H1 (cell line): Measurements from ENCODE around the gene SLCO6A1. TPM values are rescaled to one million over a fixed set of nuclear protein-coding genes. Genes with fewer than 3 reads are reported as not detected.

Experiments used
- CTCF ChIA-PET: fragments of 300-600 bp; sonication (Branson Sonifier 250); formaldehyde crosslinking; loops from one replicate; lab custom pipeline; 2021; ENCODE audit not compliant: partially characterized antibody; lab: Charles Lee
- POLR2A ChIA-PET: fragments of 300-600 bp; sonication (Branson Sonifier 250); formaldehyde crosslinking; loops from one replicate; lab custom pipeline; 2021; ENCODE audit warnings: inconsistent platforms; ENCODE audit not compliant: partially characterized antibody; lab: Charles Lee
- DNase-seq, 2 experiments: peaks; one replicate each; pipeline versions ENCODE4 v3.0.0 to v3.0.0-alpha.2; 2010 to 2022; ENCODE audit warnings: low spot score in 2 of 2, low read depth in 1 of 2, mixed read lengths in 1 of 2
- FAIRE-seq: peaks from 2 replicates; lab custom pipeline; 2011; peaks lifted over from hg19 to GRCh38; lab: Jason Lieb, UNC
- H2AFZ ChIP-seq: 2 replicates; pipeline ENCODE4 v1.8.1; 2012; ENCODE audit warnings: low read length, inconsistent platforms
- H2AK5ac ChIP-seq: 2 replicates; pipeline ENCODE4 v1.6.1; 2013; ENCODE audit warnings: low read depth, low read length
- H2BK120ac ChIP-seq: replicated peaks from 2 replicates; pipeline ENCODE3; 2013; ENCODE audit warnings: low read depth, low read length, inconsistent platforms
- H2BK12ac ChIP-seq: 2 replicates; pipeline ENCODE4 v1.6.1; 2013; ENCODE audit warnings: low read depth, low read length
- H2BK15ac ChIP-seq: 2 replicates; pipeline ENCODE4 v1.6.1; 2013; ENCODE audit warnings: low read length
- H2BK20ac ChIP-seq: 2 replicates; pipeline ENCODE4 v1.6.1; 2013; ENCODE audit warnings: low read length
- H2BK5ac ChIP-seq: 2 replicates; pipeline ENCODE4 v1.6.1; 2013; ENCODE audit warnings: low read depth, low read length
- H3K14ac ChIP-seq: 2 replicates; pipeline ENCODE4 v1.6.1; 2013; ENCODE audit warnings: inconsistent platforms; ENCODE audit not compliant: insufficient read length
- H3K18ac ChIP-seq: 2 replicates; pipeline ENCODE4 v1.6.1; 2013; ENCODE audit warnings: low read length; ENCODE audit errors: extremely low read depth
- H3K23ac ChIP-seq: 2 replicates; pipeline ENCODE4 v1.6.1; 2013; ENCODE audit warnings: inconsistent platforms; ENCODE audit not compliant: insufficient read length
- H3K23me2 ChIP-seq: 2 replicates; pipeline ENCODE4 v1.6.1; 2013; ENCODE audit warnings: low read depth, low read length
- H3K27ac ChIP-seq: 2 replicates; pipeline ENCODE4 v1.6.1; 2011; ENCODE audit warnings: low read depth, low read length, inconsistent platforms
- H3K27me3 ChIP-seq, 4 experiments: replicated peaks in 1 of 4; 1 replicate in 1 of 4; 2 replicates in 3 of 4; pipeline versions ENCODE4 v1.6.1 to v1.8.1; 2011 to 2013; ENCODE audit warnings: low read length in 3 of 4, mild to moderate bottlenecking in 3 of 4, inconsistent platforms in 2 of 4, mixed read lengths in 2 of 4, moderate library complexity in 1 of 4; ENCODE audit not compliant: control insufficient read depth in 3 of 4, insufficient read depth in 3 of 4; ENCODE audit errors: extremely low read depth in 1 of 4
- H3K36me3 ChIP-seq, 4 experiments: 2 replicates each; pipeline versions ENCODE4 v1.6.1 to v1.8.1; 2011 to 2013; ENCODE audit warnings: mild to moderate bottlenecking in 4 of 4, low read length in 3 of 4, moderate library complexity in 2 of 4, control low read depth in 1 of 4, inconsistent platforms in 1 of 4; ENCODE audit not compliant: insufficient read depth in 4 of 4, control insufficient read depth in 2 of 4
- H3K4ac ChIP-seq: replicated peaks from 2 replicates; pipeline ENCODE3; 2013; ENCODE audit warnings: low read length, low read depth, mixed read lengths, inconsistent platforms; ENCODE audit not compliant: insufficient read length
- H3K4me1 ChIP-seq, 4 experiments: replicated peaks in 1 of 4; 1 replicate in 1 of 4; 2 replicates in 3 of 4; pipeline versions ENCODE4 v1.6.1 to v1.8.1; 2011 to 2013; ENCODE audit warnings: low read length in 3 of 4, inconsistent platforms in 2 of 4, mixed read lengths in 1 of 4; ENCODE audit not compliant: insufficient read depth in 4 of 4, control insufficient read depth in 3 of 4
- H3K4me2 ChIP-seq, 2 experiments: 2 replicates each; pipeline versions ENCODE4 v1.6.1 to v1.8.1; 2011 to 2013; ENCODE audit warnings: low read depth in 2 of 2, low read length in 2 of 2, control low read depth in 1 of 2, inconsistent platforms in 1 of 2, mild to moderate bottlenecking in 1 of 2; ENCODE audit not compliant: insufficient read depth in 1 of 2
- H3K4me3 ChIP-seq, 4 experiments: fragments of 200-600, 300-600 bp in 1 of 4; sonication (generic), shearing (Covaris generic), sonication (Bioruptor Twin) in 1 of 4; 2 replicates each; pipeline versions ENCODE4 v1.5.1 to v1.8.1; 2011 to 2016; ENCODE audit warnings: low read length in 4 of 4, low read depth in 3 of 4, control low read depth in 2 of 4, inconsistent platforms in 2 of 4, mild to moderate bottlenecking in 2 of 4, mixed read lengths in 1 of 4, moderate library complexity in 1 of 4; ENCODE audit not compliant: insufficient read depth in 2 of 4; ENCODE audit errors: extremely low read depth in 1 of 4
- H3K56ac ChIP-seq: replicated peaks from 2 replicates; pipeline ENCODE3; 2013; ENCODE audit warnings: low read depth, mild to moderate bottlenecking, mixed read lengths, low read length, inconsistent platforms; ENCODE audit not compliant: insufficient read length
- H3K79me1 ChIP-seq: 2 replicates; pipeline ENCODE4 v1.6.1; 2013; ENCODE audit warnings: low read depth, low read length, control low read depth
- H3K79me2 ChIP-seq, 2 experiments: 2 replicates each; pipeline versions ENCODE4 v1.6.1 to v1.8.1; 2012 to 2013; ENCODE audit warnings: low read length in 2 of 2, mild to moderate bottlenecking in 2 of 2, inconsistent platforms in 1 of 2; ENCODE audit not compliant: insufficient read depth in 2 of 2, control insufficient read depth in 1 of 2
- H3K9ac ChIP-seq, 4 experiments: replicated peaks in 1 of 4; 1 replicate in 1 of 4; 2 replicates in 3 of 4; pipeline versions ENCODE4 v1.6.1 to v1.8.1; 2011 to 2013; ENCODE audit warnings: low read depth in 3 of 4, low read length in 3 of 4, control low read depth in 2 of 4, mild to moderate bottlenecking in 2 of 4, moderate library complexity in 2 of 4, inconsistent platforms in 1 of 4; ENCODE audit errors: extremely low read depth in 1 of 4
- H3K9me3 ChIP-seq, 2 experiments: 2 replicates each; pipeline versions ENCODE4 v1.6.1 to v1.8.1; 2012 to 2013; ENCODE audit warnings: mild to moderate bottlenecking in 2 of 2, moderate library complexity in 2 of 2, control low read depth in 1 of 2, inconsistent platforms in 1 of 2, low read depth in 1 of 2, low read length in 1 of 2, mixed read lengths in 1 of 2; ENCODE audit not compliant: insufficient read depth in 2 of 2
- H4K20me1 ChIP-seq, 2 experiments: replicated peaks in 1 of 2; 2 replicates each; pipeline versions ENCODE3 to v1.8.1; 2011 to 2013; ENCODE audit warnings: inconsistent platforms in 2 of 2, low read length in 2 of 2, mild to moderate bottlenecking in 1 of 2; ENCODE audit not compliant: insufficient read depth in 2 of 2, control insufficient read depth in 1 of 2
- H4K5ac ChIP-seq: 2 replicates; pipeline ENCODE4 v1.6.1; 2013; ENCODE audit warnings: low read length, low read depth, mixed read lengths, inconsistent platforms; ENCODE audit not compliant: insufficient read length
- H4K8ac ChIP-seq: 2 replicates; pipeline ENCODE4 v1.8.0; 2013; ENCODE audit warnings: mild to moderate bottlenecking, moderate library complexity, low read length, inconsistent platforms; ENCODE audit not compliant: insufficient read depth; ENCODE audit errors: extremely low read depth
- H4K91ac ChIP-seq: replicated peaks from 2 replicates; pipeline ENCODE3; 2013; ENCODE audit warnings: low read length, mixed read lengths, inconsistent platforms; ENCODE audit not compliant: insufficient read length
- CEBPB ChIP-seq: IDR thresholded peaks from 2 replicates; pipeline ENCODE4 v1.6.1; 2012; ENCODE audit warnings: low read depth, low read length
- FOSL1 ChIP-seq: IDR thresholded peaks from 2 replicates; pipeline ENCODE4 v1.6.1; 2011; ENCODE audit warnings: mild to moderate bottlenecking, low read depth, low read length, moderate library complexity; ENCODE audit not compliant: insufficient read depth
- WGBS, 2 experiments: shearing (Covaris generic) in 1 of 2; methylation state at CpG; one replicate each; pipeline versions ENCODE4 v1.1.6 to v1.1.7; 2013 to 2015; ENCODE audit warnings: low lambda C conversion rate in 2 of 2, mixed read lengths in 2 of 2, inconsistent platforms in 1 of 2, low coverage in 1 of 2, missing lambda C conversion rate in 1 of 2; ENCODE audit not compliant: insufficient replicate concordance in 2 of 2, insufficient coverage in 1 of 2, insufficient read length in 1 of 2; ENCODE audit errors: extremely low coverage in 1 of 2, missing lambda C conversion rate in 1 of 2; 5-methylcytosine and 5-hydroxymethylcytosine counted together
- polyA plus RNA-seq, 7 experiments: library from polyadenylated mRNA; depleted of rRNA in 3 of 7; stranded (reverse) in 5 of 7; unstranded in 2 of 7; fragments of >200 nt in 5 of 7; fragments of 200-250 nt in 2 of 7; gene quantifications; 1 replicate in 5 of 7; 2 replicates in 1 of 7; 4 replicates in 1 of 7; pipeline versions ENCODE4 v1.2.1 to v1.2.3, GENCODE V29; 2011 to 2013; ENCODE audit warnings: missing spikeins in 2 of 7, mixed read lengths in 2 of 7
- total RNA-seq: library from RNA; stranded (reverse); fragmentation: NEBNext Ultra II Directional; extraction: Animal tissue kit (Norgen Biotek cat#: 25700); gene quantifications from 2 replicates; pipeline ENCODE4 v1.2.1, GENCODE V29; 2021

The SLCO6A1 gene
- total and polyA plus RNA-seq, 2 of the 8 experiments (the other 6 are each of a cell fraction or from before 2014, with no cell fraction given) = 0.06 to 0.56 TPM

DNA sequence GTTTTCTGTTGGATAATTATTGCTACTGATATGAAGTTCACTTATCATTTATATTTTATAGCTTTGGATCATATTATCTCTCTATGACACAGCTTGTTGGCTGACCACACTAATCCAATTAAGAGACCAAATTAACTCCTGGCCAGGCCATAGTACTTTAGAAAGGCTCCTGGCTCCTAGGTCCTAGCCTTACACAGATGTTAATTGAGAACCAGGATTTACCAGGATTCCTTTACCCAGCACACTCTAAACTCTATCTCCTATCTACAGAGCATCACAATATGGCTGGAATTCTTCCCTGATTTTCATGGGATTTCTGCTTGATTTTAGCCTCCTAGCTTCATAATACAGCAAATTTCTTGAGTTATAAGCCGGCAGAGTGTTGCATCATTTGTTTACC, 80.3 kb downstream of the SLCO6A1 start:
- Histone ChIP-seq H4K5ac (no peak overlapping the region), H3K4me1 (no peaks in the 10 kb centered on the region), H2BK5ac (no peak overlapping the region), H3K9me3 (no peaks in the 10 kb centered on the region), H2AFZ (no peak overlapping the region), H3K27me3 (no peaks in the 10 kb centered on the region), H3K27ac (no peak overlapping the region), H3K4ac (no peak overlapping the region), H4K20me1 (no peaks in the 10 kb centered on the region), H3K36me3 (no peaks in the 10 kb centered on the region), H3K4me2 (no peak overlapping the region), H3K79me2 (no peaks in the 10 kb centered on the region), H3K14ac (no peak overlapping the region), H2BK15ac (no peak overlapping the region), H3K23ac (no peak overlapping the region), H2BK12ac (no peak overlapping the region), H3K56ac (no peak overlapping the region), H3K23me2 (no peaks in the 10 kb centered on the region), H3K18ac (no peak overlapping the region), H4K8ac (no peak overlapping the region), H3K4me3 (no peak overlapping the region), H3K9ac (no peak overlapping the region), H3K79me1 (no peaks in the 10 kb centered on the region), H4K91ac (no peak overlapping the region), H2BK120ac (no peak overlapping the region), H2AK5ac (no peak overlapping the region), H2BK20ac (no peak overlapping the region)
- CTCF ChIA-PET = interaction anchor here (0.7 kb wide), 1 partner anchor 88 kb away, joined by 3 read pairs; no protein-coding TSS in a partner anchor
- WGBS, 2 experiments = 89% methylated on average over 1 of the region's 1 CpG; no CpG with 5 or more reads in 1 of the 2 experiments
- DNase-seq (no peak), FAIRE-seq (no peak)
- POLR2A ChIA-PET = no interaction called here
- peak; percentile 14; the same call in 1 of the 2 replicates for TF ChIP-seq CEBPB
- TF ChIP-seq FOSL1 = no peak
